GM19468 (cell line): ENCODE measurements around the gene CLN6.
"Not testable (repeated sequence)": the region's sequence is repeated elsewhere in the genome, so short reads cannot be mapped to it uniquely, and the experiment has no call there.

ENCODE experiments used
- ATAC-seq: cut with Tn5 transposase; IDR thresholded peaks from one replicate; pipeline ENCODE4 v1.9.1; 2021; ENCODE audit warnings: mild to moderate bottlenecking, moderate library complexity, moderate number of reproducible peaks; ENCODE audit not compliant: unreplicated experiment; ENCODE audit errors: extremely low read depth

CLN6 gene

GRCh38 chr15:68195336-68196112, 34.0 kb downstream of the CLN6 start:
- no peak for ATAC-seq

- ATAC-seq, result no peak
Measured at GRCh38 chr15:68192804-68193486, 36.6 kb downstream of the CLN6 start.

DNA sequence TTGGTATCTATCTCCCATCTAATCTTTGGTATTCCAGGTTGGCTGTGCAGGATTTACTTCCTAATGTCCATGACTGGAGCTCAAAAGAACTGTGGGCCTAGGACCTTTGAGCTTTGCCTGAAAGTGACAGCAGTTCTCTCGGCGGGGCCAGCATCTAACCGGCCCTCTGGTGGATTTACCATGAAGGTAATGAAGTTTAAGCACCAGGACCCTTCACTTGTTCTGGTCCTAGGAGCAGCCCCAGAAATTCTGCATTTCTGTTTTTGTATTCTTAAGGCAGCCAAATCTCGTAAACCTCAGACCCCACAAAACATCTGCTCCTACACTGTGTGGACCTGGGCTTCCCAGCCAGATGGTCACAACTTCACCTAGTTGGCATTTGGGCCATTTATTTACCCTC, 37.4 kb downstream of the CLN6 start:
- ATAC-seq, result no peak

- no peak for ATAC-seq
Measured at GRCh38 chr15:68191555-68191954, 38.0 kb downstream of the CLN6 start.

DNA sequence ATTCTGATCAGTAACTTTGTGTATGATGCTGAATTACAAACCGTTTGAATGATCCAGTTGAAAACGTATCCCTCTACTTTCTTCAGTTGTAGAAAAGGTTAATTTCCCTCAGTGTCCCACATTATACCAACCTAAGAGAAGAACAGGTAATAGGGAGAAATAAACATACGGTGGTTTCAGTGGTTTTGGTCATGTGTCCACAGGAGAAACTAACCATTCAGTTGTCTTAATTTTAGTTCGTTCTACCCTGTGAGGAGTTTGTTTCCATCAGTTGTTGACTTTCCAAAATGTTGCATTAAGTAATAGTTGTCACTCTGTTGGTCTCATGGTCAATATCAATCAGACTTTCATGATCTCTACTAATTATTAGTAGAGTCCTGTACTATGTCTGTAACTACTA, 39.5 kb downstream of the CLN6 start:
- ATAC-seq, result no peak

DNA sequence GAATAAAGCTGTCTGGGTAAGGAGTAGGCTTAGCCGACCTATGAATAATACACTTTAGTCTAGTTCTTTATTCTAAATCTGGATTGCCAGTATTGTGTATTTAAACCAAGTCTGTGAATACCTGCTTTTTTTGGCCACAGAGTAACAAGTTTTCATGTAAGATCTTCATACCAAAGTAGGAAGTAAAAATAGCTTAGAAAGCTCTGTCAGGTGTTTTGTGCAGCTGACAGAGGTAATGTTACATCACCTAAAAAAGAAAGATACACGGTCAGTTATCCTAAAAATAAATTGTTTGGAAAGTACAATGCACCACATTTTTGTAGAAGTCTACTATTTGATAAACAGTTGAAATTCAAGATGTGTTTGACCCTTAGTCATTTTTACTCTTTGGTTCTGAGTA, 40.9 kb downstream of the CLN6 start:
- no peak for ATAC-seq

- ATAC-seq, result no peak
Measured at GRCh38 chr15:68187559-68187958, 42.0 kb downstream of the CLN6 start.

- ATAC-seq, result no peak
Measured at GRCh38 chr15:68186671-68187397, 42.7 kb downstream of the CLN6 start.

DNA sequence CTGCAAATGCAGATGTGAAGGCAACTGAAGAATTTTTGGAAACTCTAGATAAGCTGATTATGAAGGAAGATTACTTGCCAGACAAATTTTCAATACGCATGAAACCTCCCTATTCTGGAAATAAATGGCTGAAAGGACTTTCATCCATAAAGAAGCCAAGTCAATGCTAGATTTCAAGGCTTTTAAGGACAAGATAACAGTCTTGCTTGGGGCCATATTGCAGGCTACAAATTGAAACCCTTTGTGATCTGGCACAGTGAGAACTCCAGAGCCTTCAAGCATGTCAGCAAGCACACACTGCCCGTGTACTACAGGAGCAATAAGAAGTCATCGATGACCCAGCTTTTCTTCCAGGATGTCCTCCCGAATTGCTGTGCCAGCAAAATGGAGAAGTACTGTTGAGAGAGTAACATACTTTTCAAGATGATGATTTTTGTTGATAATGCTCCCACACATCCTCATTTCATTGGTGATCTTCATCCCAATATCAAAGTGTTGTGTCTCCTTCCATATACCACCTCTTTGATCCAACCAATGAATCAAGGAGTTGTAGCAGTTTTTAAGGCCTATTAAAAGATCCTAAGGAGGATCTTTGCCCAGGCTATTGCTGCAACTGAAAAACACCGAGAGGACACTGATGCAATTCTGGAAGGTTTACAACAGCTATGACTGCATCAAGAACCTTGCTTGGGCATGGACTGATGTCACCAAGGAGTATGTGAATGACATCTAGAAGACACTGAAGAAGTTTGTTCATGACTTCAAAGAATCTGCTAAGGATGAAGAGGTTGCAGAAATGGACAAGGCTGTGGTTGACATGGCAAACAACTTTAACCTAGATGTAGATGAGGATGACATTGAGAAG, 44.7 kb downstream of the CLN6 start:
- no peak for ATAC-seq

DNA sequence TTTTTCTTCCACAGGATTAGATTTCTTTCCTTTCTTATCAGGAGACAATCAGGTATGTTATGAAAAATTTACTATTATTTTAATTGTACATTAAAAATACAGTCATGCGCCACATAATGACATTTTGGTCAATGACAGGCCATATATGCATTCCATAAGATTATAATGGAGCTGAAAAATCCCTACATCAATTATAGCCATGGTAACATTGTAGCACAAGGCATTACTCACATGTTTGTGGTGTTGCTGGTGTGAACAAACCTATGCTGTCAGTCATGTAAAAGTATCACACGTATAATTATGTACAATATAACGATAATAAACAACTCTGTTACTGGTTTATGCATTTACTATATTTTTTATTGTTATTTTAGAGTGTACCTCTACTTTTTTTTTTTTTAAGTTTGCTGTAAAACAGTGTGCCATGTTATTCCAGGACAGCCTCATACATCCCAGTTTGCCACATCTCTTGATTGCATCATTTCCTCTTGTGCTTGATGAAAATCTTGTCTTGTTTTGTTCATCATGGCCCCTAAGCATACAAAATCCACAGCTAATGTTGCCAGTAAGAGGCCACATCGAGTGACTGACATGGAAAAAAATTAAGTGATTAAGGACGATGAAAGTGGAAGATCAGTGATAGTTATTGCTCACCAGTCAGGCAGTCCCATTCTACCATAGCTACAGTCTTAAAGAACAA, 45.8 kb downstream of the CLN6 start:
- ATAC-seq, result no peak

- no peak for ATAC-seq
Measured at GRCh38 chr15:68177742-68178141, 51.8 kb downstream of the CLN6 start.

DNA sequence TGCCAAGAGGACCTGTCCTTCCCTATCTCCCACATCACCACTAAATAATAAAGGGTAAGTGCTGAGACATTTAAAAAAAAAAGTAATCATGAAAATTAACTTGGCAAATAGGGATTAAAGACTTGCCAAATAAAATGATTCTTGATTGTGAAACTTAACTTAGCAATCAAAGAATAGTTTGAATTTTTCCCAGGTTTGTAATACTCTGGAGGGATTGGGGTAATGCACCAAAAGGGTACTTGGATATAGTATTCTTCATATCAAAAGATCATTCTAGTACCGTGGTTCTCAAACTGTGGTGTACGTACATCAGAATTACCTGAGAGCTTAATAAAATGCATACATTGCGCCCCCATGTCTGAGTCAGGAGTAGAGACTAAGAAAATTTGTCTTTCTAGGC, 52.9 kb downstream of the CLN6 start:
- ATAC-seq, result no peak

DNA sequence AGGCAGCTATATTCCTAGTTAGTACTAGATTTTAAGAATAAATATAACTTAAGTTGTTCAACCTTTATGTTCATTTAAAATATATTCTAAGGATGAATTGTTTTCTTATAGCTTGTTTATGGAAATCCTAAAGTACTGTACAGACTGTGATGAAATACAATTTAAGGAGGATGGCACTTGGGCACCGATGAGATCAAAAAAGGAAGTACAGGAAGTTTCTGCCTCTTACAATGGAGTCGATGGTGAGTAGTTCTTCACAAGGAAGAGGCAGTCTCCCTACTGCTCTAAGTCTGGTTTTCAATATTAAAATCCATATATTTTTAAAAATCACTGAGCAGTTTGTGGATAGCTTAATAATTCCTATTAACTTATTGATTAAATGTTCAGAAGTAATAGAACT, 54.0 kb downstream of the CLN6 start:
- ATAC-seq, result no peak

- no peak for ATAC-seq
Measured at GRCh38 chr15:68173119-68173518, 56.4 kb downstream of the CLN6 start.

DNA sequence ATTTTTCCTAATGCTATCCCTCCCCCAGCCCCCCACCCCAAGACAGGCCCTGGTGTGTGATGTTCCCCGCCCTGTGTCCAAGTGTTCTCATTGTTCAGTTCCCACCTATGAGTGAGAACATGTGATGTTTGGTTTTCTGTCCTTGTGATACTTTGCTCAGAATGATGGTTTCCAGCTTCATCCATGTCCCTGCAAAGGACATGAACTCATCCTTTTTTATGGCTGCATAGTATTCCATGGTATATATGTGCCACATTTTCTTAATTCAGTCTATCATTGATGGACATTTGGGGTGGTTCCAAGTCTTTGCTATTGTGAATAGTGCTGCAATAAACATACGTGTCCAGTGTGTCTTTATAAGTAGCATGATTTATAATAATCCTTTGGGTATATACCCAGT, 57.5 kb downstream of the CLN6 start:
- ATAC-seq, result not testable (repeated sequence)

- ATAC-seq, result no peak
Measured at GRCh38 chr15:68166847-68167246, 62.7 kb downstream of the CLN6 start.

DNA sequence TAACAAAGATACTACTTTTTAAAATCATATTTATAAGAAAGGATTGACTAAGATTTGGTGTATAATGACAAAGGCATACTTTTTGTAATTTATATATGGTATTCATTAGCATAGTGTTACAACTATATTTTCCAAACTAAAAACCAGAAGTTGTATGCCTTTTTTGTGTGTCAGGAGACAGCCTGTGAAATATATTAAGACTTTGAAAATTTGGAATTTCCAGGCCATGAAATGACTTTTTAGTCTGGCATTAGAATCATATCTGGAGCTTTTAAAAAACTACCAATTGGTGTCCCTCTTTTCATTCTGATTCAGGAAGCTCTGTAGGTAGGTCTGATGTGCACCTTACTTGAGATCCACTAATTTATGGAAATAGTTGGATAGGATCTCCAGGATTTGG, 66.3 kb downstream of the CLN6 start:
- no peak for ATAC-seq

DNA sequence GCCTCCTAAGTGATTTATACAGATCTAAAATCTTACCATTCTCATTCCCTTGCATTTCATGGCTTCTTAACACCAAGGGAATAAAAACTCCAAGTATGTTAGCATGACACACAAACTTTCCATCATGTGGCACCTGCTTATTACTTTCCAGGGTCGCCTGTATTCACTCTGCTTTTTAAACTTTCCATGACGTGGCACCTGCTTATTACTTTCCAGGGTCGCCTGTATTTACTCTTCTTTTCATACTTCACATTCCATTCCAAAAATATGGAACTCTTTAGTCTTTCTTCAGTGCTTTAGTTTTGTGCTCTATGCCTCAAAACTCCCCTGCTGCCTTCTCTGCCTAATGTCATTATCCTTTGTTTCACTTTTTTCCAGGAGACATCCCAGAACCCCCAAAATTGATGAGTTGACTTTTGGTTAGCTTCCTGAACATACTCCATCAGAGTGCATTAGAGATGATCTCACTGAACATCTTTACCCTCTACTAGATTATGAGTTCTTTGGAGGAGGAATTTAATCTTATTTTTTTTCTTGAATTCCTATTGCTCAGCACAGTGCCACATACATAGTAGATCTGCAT, 71.4 kb downstream of the CLN6 start:
- no peak for ATAC-seq

- ATAC-seq, result no peak
Measured at GRCh38 chr15:68157074-68157473, 72.5 kb downstream of the CLN6 start.
